Measurements from ENCODE around the gene ZNF878. TPM values are rescaled to one million over a fixed set of nuclear protein-coding genes. Genes with fewer than 3 reads are reported as not detected.
A peak's percentile ranks its signal among the peaks of the same experiment; 100 is the strongest.
"Not testable (repeated sequence)": the region's sequence is repeated elsewhere in the genome, so short reads cannot be mapped to it uniquely, and the experiment has no call there.

ZNF878 gene
- total RNA-seq, result under 1 TPM; 0.12 to 0.52 TPM

- Mint-ChIP-seq H3K4me3 (peak within 1 kb of the TSS; percentile 82), H3K9me3 (peaks cover 11% of the 10 kb centered on the region), H3K27me3 (peaks cover 7% of the 10 kb centered on the region), H3K36me3 (ENCODE audit: low read depth) (peaks cover 6% of the 10 kb centered on the region), H3K4me1 (peaks cover 14% of the 10 kb centered on the region), H3K27ac (peak within 1 kb of the TSS; percentile 80)
- peak; percentile 50 for DNase-seq
- ChIA-PET POLR2A (interaction anchor here (0.6 kb wide), 1 partner anchor 443 kb away, joined by 5 read pairs; no protein-coding TSS in a partner anchor), CTCF (interaction anchor here (1.5 kb wide), 1 partner anchor 85 kb away, joined by 4 read pairs; no protein-coding TSS in a partner anchor)
These were observed at the start of gene ZNF878 for GRCh38 chr19:12052497-12053169. Gene ZNF878 (minus strand): TSS chr19:12052961. CDS start chr19:12052801, 160 bp downstream.

- peaks cover 7% of the 10 kb centered on the region for H3K4me1 Mint-ChIP-seq
- H3K4me3 Mint-ChIP-seq, result no peak overlapping the region
- no peaks in the 10 kb centered on the region for H3K27me3 Mint-ChIP-seq
- peaks cover 16% of the 10 kb centered on the region for H3K36me3 Mint-ChIP-seq (ENCODE audit: low read depth)
- ChIA-PET CTCF (interaction anchor here (0.6 kb wide), 1 partner anchor 13 kb away, joined by 3 read pairs; no protein-coding TSS in a partner anchor), POLR2A (no interaction called here)
- no peak overlapping the region for H3K27ac Mint-ChIP-seq
- DNase-seq, result no peak
- H3K9me3 Mint-ChIP-seq, result peaks cover 23% of the 10 kb centered on the region
These were observed 45.3 kb upstream of the ZNF878 start for GRCh38 chr19:12098040-12098439.

DNA sequence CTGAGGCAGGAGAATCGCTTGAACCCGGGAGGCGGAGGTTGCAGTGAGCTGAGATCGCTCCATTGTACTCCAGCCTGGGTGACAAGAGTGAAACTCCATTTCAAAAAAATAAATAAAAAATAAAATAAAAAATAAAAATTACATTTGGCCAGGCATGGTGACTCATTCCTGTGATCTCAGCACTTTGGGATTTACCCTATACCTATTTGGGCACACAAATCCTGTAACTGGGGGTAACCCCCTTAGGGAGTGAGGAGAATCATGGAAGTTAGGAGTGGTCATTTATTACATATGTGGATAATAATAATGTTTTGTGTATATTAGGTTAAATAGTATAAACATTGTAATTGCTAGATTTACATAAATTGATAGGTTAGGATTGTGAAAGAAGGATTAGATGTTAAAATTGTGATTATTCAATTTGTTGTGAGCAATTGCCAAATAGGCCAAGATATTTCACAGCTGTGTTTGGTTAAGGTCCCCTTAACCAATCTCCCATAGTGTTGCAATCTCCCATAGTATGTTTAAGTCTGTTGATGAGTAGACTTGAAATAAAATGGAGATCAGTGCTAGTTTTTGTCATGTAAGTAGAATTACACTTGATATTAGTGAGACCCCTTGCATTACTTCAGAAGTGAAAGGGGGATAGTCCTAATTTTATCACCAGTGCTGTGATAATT lies 42.5 kb upstream of the ZNF878 start:
- POLR2A ChIA-PET, result no interaction called here
- no peak overlapping the region for H3K4me3 Mint-ChIP-seq
- peaks cover 14% of the 10 kb centered on the region for H3K36me3 Mint-ChIP-seq (ENCODE audit: low read depth)
- peaks cover 13% of the 10 kb centered on the region for H3K9me3 Mint-ChIP-seq
- no peaks in the 10 kb centered on the region for H3K27me3 Mint-ChIP-seq
- H3K27ac Mint-ChIP-seq, result no peak overlapping the region
- CTCF ChIA-PET, result no interaction called here
- DNase-seq, result no peak
- H3K4me1 Mint-ChIP-seq, result peaks cover 22% of the 10 kb centered on the region

- peaks cover 22% of the 10 kb centered on the region for H3K4me1 Mint-ChIP-seq
- DNase-seq, result no peak
- POLR2A ChIA-PET, result no interaction called here
- peaks cover 14% of the 10 kb centered on the region for H3K36me3 Mint-ChIP-seq (ENCODE audit: low read depth)
- H3K9me3 Mint-ChIP-seq, result peaks cover 9% of the 10 kb centered on the region
- no peaks in the 10 kb centered on the region for H3K27me3 Mint-ChIP-seq
- no peak overlapping the region for H3K27ac Mint-ChIP-seq
- H3K4me3 Mint-ChIP-seq, result peak overlapping the region; percentile 81
- CTCF ChIA-PET, result interaction anchor here (1.9 kb wide), 1 partner anchor 170 kb away, joined by 5 read pairs; no protein-coding TSS in a partner anchor
These were observed 41.0 kb upstream of the ZNF878 start for GRCh38 chr19:12093777-12094176.

DNA sequence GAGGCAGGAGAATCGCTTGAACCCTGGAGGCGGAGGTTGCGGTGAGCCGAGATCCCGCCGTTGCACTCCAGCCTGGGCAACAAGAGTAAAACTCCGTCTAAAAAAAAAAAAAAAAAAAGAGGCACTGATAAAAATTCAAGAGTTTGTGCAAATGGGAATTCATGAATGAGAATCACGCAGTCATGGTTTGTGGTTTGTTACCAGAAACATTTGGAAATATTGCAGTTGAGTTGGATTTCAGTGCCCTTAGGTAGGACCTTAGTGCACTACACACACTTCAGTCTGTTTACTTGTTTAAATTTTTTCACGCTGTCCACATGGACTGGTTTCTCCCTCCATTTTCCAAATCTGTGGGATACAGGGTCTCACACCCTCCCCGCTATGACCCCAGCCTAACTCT lies 40.2 kb upstream of the ZNF878 start:
- Mint-ChIP-seq H3K9me3 (peaks cover 10% of the 10 kb centered on the region), H3K4me1 (peaks cover 22% of the 10 kb centered on the region), H3K27ac (peak overlapping the region; percentile 85), H3K4me3 (peak overlapping the region; percentile 81), H3K36me3 (ENCODE audit: low read depth) (peaks cover 11% of the 10 kb centered on the region), H3K27me3 (no peaks in the 10 kb centered on the region)
- DNase-seq, result no peak
- POLR2A ChIA-PET, result no interaction called here
- CTCF ChIA-PET, result interaction anchor here (1.1 to 1.9 kb wide), 2 partner anchors 10 to 169 kb away, joined by 5 to 6 read pairs; no protein-coding TSS in a partner anchor

- Mint-ChIP-seq H3K27me3 (no peaks in the 10 kb centered on the region), H3K4me1 (peaks cover 22% of the 10 kb centered on the region), H3K27ac (peak overlapping the region; percentile 85), H3K4me3 (peak overlapping the region; percentile 81), H3K36me3 (ENCODE audit: low read depth) (peaks cover 10% of the 10 kb centered on the region), H3K9me3 (peaks cover 11% of the 10 kb centered on the region)
- peak; percentile 68 for DNase-seq
- ChIA-PET POLR2A (no interaction called here), CTCF (interaction anchor here (0.5 to 3.3 kb wide), 4 partner anchors 9 to 169 kb away, joined by 4 to 18 read pairs (median 6); partner anchors contain the start of gene ZNF20)
These were observed 39.5 kb upstream of the ZNF878 start for GRCh38 chr19:12092065-12092867.

DNA sequence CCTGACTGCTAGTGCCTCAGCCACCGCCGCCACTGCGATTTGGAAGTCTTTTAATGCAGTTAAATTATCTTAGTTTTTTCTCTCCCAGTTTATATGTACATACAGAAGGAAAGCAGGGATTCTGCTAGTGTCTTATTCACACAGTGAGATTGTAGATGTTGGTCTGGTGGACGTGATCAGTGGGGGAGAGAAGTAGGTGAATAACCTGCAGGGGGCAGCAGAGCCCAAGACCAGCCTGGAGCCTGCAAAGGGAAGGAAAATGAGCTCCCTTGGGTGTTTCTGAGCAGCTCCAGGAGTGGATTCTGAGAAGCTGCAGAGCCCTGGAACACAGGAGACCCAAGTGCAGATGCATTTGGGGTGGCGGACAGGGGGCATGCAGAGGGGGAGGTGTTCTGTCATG lies 38.0 kb upstream of the ZNF878 start:
- Mint-ChIP-seq H3K27me3 (no peaks in the 10 kb centered on the region), H3K36me3 (ENCODE audit: low read depth) (peaks cover 9% of the 10 kb centered on the region), H3K27ac (no peak overlapping the region), H3K9me3 (peaks cover 13% of the 10 kb centered on the region), H3K4me1 (peaks cover 22% of the 10 kb centered on the region), H3K4me3 (peak overlapping the region; percentile 0)
- ChIA-PET POLR2A (no interaction called here), CTCF (interaction anchor here (0.6 to 3.3 kb wide), 12 partner anchors 8 to 169 kb away, joined by 3 to 18 read pairs (median 4); partner anchors contain the start of genes ZNF20 and ZNF700)
- peak; percentile 72 for DNase-seq

- Mint-ChIP-seq H3K4me1 (no peaks in the 10 kb centered on the region), H3K9me3 (peaks cover 30% of the 10 kb centered on the region), H3K27ac (no peak overlapping the region), H3K27me3 (no peaks in the 10 kb centered on the region), H3K4me3 (no peak overlapping the region), H3K36me3 (ENCODE audit: low read depth) (peaks cover 10% of the 10 kb centered on the region)
- DNase-seq, result no peak
- CTCF ChIA-PET, result interaction anchor here (0.6 to 0.7 kb wide), 4 partner anchors 13 to 655 kb away, joined by 3 read pairs; no protein-coding TSS in a partner anchor
- POLR2A ChIA-PET, result no interaction called here
These were observed 32.5 kb upstream of the ZNF878 start for GRCh38 chr19:12085074-12085818.

DNA sequence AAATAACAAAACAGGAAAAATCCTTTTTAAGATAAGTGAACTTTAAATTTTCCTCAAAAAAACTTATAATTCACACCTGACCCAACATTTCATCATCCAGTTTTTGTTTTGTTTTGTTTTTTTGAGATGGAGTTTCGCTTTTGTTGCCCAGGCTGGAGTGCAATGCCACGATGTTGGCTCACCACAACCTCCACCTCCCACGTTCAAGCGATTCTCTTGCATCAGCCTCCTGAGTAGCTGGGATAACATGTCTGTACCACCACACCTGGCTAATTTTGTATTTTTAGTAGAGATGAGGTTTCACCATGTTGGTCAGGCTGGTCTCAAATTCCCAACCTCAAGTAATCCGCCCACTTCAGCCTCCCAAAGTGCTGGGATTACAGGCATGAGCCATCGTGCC lies 30.6 kb upstream of the ZNF878 start:
- H3K27ac Mint-ChIP-seq, H3K4me1 Mint-ChIP-seq, DNase-seq, H3K27me3 Mint-ChIP-seq, H3K4me3 Mint-ChIP-seq, POLR2A ChIA-PET: not testable (repeated sequence)
- CTCF ChIA-PET, result interaction anchor here (1.4 kb wide), 1 partner anchor 9 kb away, joined by 6 read pairs; no protein-coding TSS in a partner anchor
- Mint-ChIP-seq H3K9me3 (peaks cover 35% of the 10 kb centered on the region), H3K36me3 (ENCODE audit: low read depth) (peaks cover 17% of the 10 kb centered on the region)

- CTCF ChIA-PET, result no interaction called here
- no peak overlapping the region for H3K27ac Mint-ChIP-seq
- POLR2A ChIA-PET, result no interaction called here
- H3K27me3 Mint-ChIP-seq, result no peaks in the 10 kb centered on the region
- DNase-seq, result no peak
- H3K9me3 Mint-ChIP-seq, result peaks cover 51% of the 10 kb centered on the region
- H3K36me3 Mint-ChIP-seq (ENCODE audit: low read depth), result peaks cover 55% of the 10 kb centered on the region
- H3K4me3 Mint-ChIP-seq, result no peak overlapping the region
- no peaks in the 10 kb centered on the region for H3K4me1 Mint-ChIP-seq
These were observed 24.6 kb upstream of the ZNF878 start for GRCh38 chr19:12077375-12077774.

DNA sequence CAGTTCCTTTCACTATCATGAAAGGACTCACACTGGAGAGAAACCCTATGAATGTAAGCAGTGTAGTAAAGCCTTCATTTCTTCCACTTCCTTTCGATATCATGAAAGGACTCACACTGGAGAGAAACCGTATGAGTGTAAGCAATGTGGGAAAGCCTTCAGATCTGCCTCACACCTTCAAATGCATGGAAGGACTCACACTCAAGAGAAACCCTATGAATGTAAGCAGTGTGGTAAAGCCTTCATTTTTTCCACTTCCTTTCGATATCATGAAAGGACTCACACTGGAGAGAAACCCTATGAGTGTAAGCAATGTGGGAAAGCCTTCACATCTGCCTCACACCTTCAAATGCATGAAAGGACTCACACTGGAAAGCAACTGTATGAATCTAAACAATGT lies 23.6 kb upstream of the ZNF878 start:
- H3K4me3 Mint-ChIP-seq, DNase-seq, H3K4me1 Mint-ChIP-seq, POLR2A ChIA-PET, H3K27me3 Mint-ChIP-seq, H3K27ac Mint-ChIP-seq, CTCF ChIA-PET: not testable (repeated sequence)
- Mint-ChIP-seq H3K9me3 (peaks cover 50% of the 10 kb centered on the region), H3K36me3 (ENCODE audit: low read depth) (peaks cover 55% of the 10 kb centered on the region)

DNA sequence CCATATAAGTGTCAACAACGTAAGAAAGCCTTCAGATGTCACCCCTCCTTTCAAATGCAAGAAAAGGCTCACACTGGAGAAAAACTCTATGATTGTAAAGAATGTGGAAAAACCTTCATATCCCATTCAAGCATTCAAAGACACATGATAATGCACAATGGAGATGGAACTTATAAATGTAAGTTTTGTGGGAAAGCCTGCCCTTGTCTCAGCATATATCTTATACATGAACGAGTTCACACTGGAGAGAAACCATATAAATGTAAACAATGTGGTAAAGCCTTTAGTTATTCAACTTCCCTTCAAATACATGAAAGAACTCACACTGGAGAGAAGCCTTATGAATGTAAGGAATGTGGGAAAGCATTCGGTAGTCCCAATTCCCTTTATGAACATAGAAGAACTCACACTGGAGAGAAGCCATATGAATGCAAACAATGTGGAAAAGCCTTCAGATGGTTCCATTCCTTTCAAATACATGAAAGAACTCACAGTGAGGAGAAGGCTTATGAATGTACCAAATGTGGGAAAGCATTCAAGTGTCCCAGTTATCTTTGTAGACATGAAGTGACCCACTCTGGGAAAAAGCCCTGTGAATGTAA lies 22.9 kb upstream of the ZNF878 start:
- Mint-ChIP-seq H3K27ac (no peak overlapping the region), H3K4me1 (no peaks in the 10 kb centered on the region), H3K36me3 (ENCODE audit: low read depth) (peaks cover 55% of the 10 kb centered on the region), H3K27me3 (no peaks in the 10 kb centered on the region), H3K4me3 (no peak overlapping the region), H3K9me3 (peaks cover 51% of the 10 kb centered on the region)
- ChIA-PET CTCF (no interaction called here), POLR2A (no interaction called here)
- DNase-seq, result no peak

Data from activated CD4-positive, alpha-beta T cell treated with anti-CD3 and anti-CD28 coated beads, Interleukin-2, amount 10 ng/mL, durations not matched to agents 7 days and 5 days (primary cell).